Cortex of kidney (tissue), 1 donor: ENCODE results near the gene SPRR5.

Source experiments
- DNase-seq: peaks from one replicate; lab custom pipeline; 2025; lab: John Stamatoyannopoulos, UW

Gene SPRR5

DNA sequence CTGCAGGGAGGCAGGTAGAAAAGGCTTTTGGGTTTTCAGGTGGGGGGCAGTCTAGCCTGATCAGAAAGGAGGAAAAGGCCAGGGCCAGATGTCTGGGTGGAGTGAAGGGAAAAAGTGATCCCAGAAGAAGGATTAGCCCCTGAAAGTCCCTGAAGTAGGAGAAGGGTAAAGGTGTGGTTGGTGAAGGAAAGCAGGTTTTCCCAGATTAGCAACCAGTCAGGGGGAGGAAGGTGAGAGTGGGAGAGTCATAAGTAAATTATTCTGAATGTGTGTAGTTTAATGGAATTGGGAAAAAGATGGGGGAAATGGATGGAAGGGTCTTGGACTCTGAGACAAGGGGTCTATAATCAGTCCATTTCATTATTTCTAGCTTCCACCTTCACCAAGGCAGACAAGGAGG lies 36.2 kb downstream of the SPRR5 start:
- DNase-seq, result no peak

DNA sequence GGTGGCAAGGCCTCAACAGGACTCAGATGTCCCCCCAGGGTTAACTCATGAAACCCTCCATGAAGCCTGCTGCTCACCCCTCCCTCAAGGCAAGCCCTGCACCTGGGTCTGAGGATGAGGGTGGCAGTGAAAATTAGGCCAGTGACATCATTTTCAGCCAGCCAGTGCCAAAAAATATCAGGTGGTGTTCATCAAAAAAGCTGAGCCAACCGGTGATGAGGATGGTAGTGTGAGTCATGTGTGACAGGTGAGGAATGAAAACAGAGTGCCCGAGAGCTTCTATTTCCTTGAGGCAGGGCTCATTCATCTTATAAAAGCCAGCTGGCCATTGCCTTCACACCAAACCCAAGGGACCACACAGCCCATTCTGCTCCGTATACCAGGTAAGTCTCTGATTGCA lies 36.7 kb downstream of the SPRR5 start, which contains the start of gene SPRR1A:
TSS of gene SPRR1A (plus strand) at position 339 of the 400 bp plus-strand sequence. CDS start 1,150 bp downstream, outside the sequence.
- DNase-seq, result no peak

DNA sequence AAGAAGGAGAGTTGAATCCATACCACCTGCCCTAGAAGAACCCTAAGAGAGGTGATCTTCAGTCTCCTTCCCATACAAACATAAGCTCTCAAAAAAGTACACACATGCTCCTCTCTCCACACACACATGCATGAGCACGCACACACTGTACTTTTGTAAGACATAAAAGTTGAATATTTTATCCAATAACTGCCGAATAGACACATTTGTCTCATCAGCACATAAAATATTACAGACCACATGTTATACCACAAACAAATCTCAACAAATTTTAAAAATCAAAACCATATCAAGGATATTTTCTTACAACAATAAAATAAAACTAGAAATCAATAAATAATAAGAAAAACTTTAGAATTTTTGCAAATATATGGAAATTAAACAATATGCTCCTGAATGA lies 39.6 kb downstream of the SPRR5 start:
- DNase-seq, result no peak

DNA sequence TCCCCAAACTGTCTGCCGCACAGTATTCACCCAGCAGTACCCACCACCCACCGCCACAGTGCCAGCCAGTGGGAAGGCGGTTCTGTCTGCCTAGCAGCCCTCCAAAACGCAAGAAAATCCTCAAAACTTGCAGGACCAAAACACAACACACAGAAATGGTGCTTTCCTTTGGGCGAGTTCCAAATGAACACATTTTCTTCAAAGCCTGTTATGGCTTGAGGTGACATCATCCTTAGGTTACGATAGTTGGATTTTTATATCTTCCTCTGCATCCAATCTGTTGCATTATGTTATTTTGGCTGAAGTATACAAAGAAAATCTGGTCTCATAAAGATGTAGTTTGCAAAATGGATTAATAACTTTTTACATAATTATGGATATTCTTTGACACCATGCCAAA lies 46.2 kb downstream of the SPRR5 start:
- no peak for DNase-seq

DNA sequence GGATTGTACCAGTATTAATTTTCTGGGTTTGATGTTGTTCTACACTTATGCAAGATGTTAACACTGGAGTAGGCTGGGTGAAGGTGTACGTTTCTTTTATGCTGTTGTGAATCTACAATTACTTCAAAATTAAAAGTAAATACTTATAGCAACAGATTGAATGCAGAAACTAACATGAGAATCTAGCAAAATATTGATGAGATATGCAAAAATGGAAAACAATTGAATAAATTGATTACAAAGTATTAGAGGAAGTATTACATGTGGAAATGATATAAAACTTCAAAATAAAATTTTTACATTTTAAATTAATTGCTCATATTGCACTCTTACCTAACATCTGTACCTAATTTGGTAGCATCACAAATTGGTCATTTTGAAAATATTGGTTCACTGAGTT lies 48.8 kb downstream of the SPRR5 start:
- no peak for DNase-seq

DNA sequence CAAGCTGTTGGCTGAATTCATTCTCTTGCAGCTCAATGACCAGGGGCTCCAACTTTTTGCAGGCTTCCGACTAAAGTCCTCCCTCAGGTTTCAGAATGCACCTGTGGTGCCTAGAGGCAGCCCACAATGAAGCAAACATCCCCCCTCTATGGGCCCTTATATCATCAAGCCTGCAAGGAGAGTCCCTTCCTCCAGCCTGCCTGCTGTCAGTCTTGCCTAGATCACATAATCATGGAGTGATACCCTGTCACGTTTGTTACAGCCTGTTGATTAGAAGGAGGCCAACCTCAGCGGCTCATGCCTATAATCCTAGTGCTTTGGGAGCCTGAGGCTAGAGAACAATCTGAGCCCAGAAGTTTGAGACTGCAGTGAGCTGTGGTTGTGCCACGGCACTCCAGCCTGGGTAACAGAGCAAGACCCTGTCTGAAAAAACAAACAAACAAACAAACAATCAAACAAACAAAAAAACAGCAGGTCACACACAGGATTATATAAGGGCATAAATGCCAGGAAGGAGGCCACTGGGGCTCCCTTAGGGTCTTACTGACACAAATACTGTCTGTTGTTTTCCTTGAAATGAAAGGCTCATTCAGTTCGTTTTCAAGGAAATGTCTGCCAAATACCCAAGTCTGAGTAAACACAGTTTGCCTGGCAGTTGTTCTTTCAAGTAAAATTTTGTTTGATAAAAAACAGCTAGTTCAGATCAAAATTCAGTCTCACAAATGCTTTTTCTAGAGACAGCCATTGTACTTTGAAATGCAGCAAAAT lies 49.8 kb downstream of the SPRR5 start:
- DNase-seq, result no peak

DNA sequence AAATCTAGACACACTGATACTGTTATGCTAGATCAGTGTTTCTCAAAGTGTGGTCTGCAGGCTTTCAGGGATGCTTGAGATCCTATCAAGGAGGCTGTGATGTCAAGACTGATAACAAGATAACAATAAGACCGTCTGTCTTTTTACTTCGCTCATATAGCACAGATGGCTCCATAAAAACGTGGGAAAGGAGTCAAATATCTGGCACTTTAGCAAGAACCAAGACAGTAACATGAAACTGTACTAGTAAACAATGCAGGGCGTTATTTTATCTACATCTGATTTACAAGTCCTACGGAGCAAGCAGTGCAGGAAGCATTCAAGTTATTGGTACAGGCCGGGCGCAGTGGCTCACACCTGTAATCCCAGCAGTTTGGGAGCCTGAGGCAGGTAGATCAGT lies 50.9 kb downstream of the SPRR5 start:
- DNase-seq, result no peak

DNA sequence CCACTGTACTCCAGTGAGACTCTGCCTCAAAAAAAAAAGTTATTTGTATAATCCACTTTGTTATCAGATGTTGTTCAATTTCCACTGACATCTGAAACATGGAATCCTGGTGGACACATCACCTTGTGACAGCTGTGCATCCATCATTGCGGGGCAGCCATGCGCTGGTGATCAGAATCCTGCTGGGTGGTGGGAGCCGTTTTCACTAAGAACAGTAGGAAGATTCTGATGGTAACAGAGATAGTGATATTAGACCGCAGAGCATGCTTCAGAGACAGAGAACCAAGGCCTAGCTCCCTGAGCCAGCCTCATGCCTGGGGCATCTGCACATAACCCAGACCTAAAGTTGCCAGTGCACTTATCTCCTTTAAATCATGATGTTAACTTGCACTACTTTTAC lies 51.5 kb downstream of the SPRR5 start:
- DNase-seq, result no peak
